Stimulated activated CD4-positive, alpha-beta T cell treated with anti-CD3 and anti-CD28 coated beads, TNF-alpha, amount 100 ng/mL, for 48 hours (primary cell): ENCODE data around the gene CTXND2.

ENCODE experiments used
- DNase-seq, 3 donors: peaks; one replicate each; pipeline ENCODE4 v3.0.0-alpha.2; 2020; ENCODE audit warnings: low read depth in 3 of 3

Gene CTXND2

DNA sequence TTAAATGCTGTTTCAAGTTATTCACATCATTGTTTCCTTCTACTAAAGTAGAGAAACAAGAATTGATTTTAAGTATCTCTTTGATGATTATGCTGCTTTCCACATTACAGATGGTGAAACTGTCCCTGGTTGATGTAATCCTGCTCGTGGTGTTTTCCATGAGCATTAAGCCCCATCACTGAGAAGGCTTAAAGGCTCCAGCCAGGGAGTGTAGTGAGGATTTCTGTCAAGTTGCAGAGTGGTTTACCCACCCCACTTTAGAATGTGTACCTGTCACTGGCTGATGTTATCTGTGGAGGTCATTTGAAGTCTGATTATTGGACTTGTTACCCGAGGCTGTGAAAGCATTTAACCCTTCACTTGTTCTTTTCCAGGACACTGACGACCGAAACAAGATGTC is 74.8 kb downstream of the CTXND2 start:
- DNase-seq: no peak
